Measurements from ENCODE around the gene LMBRD1. TPM values are rescaled to one million over a fixed set of nuclear protein-coding genes. Genes with fewer than 3 reads are reported as not detected.
"Not testable (repeated sequence)": the region's sequence is repeated elsewhere in the genome, so short reads cannot be mapped to it uniquely, and the experiment has no call there.

The LMBRD1 gene
- 16.6 TPM in 2 replicates for total RNA-seq

- Mint-ChIP-seq H3K4me3 (peak within 1 kb of the TSS; percentile 93), H3K9me3 (peaks cover 11% of the 10 kb centered on the region), H3K27me3 (ENCODE audit: insufficient read depth) (peaks cover 3% of the 10 kb centered on the region), H3K27ac (peak within 1 kb of the TSS; percentile 92), H3K4me1 (ENCODE audit: low read depth) (peaks cover 28% of the 10 kb centered on the region), H3K36me3 (ENCODE audit: low read depth) (peaks cover 9% of the 10 kb centered on the region)
- peak; percentile 97 for DNase-seq (ENCODE audit: low spot score)
- intact Hi-C loops (cut with micrococcal nuclease): loop anchor here (1.0 to 5.0 kb wide), 9 partner anchors 9 to 872 kb away; no protein-coding TSS in a partner anchor
Observed at GRCh38 chr6:69796642-69797390, at the start of gene LMBRD1. Gene LMBRD1 (minus strand): TSS chr6:69797010. CDS start chr6:69796881, 129 bp downstream.

DNA sequence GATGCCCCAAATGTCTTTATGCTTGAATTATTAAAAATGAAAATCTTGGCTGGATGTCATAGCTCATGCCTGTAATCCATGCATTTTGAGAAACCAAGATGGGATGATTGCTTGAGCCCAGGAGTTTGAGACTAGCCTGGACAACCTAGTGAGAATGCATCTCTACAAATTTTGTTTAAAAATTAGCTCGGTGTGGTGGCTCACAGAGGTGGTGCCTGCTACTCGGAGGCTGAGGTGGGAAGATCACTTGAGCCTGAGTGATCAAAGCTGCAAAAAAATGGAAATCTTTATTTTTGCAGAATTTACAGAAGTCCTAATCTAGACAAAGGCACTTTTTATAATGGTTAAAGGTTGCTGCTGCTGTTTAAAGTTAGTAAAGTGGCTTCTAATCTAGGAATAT lies 49.5 kb upstream of the LMBRD1 start:
- Mint-ChIP-seq H3K27ac (no peak overlapping the region), H3K36me3 (ENCODE audit: low read depth) (no peaks in the 10 kb centered on the region), H3K4me1 (ENCODE audit: low read depth) (no peaks in the 10 kb centered on the region), H3K27me3 (ENCODE audit: insufficient read depth) (peaks cover 23% of the 10 kb centered on the region), H3K9me3 (no peaks in the 10 kb centered on the region), H3K4me3 (no peak overlapping the region)
- intact Hi-C loops (cut with micrococcal nuclease): no loop called here
- DNase-seq (ENCODE audit: low spot score): no peak

DNA sequence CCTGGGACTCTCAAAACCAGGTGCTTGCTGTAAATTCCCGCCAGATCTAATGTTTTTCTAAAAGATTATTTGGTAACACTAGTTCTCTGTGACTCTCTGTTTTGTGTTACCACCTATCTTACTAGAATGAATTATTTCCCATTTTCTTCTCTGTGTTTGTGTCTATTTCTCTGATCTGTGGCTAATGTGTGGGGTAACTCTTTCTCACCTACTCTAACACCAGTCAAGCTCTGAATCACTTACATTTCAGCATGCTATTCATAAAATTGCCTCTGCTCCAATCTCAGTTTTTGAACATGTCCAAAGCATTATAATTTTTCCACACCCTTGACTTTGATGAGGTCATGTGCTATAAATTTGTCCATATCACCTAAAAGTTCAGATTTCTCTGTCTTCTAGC lies 46.4 kb upstream of the LMBRD1 start:
- intact Hi-C loops (cut with micrococcal nuclease): no loop called here
- Mint-ChIP-seq H3K27ac (no peak overlapping the region), H3K9me3 (no peaks in the 10 kb centered on the region), H3K36me3 (ENCODE audit: low read depth) (no peaks in the 10 kb centered on the region), H3K4me1 (ENCODE audit: low read depth) (no peaks in the 10 kb centered on the region), H3K27me3 (ENCODE audit: insufficient read depth) (peaks cover 24% of the 10 kb centered on the region), H3K4me3 (no peak overlapping the region)
- DNase-seq (ENCODE audit: low spot score): no peak

GRCh38 chr6:69841862-69842261 lies 45.1 kb upstream of the LMBRD1 start:
- Mint-ChIP-seq H3K36me3 (ENCODE audit: low read depth) (no peaks in the 10 kb centered on the region), H3K27ac (no peak overlapping the region), H3K4me1 (ENCODE audit: low read depth) (no peaks in the 10 kb centered on the region), H3K27me3 (ENCODE audit: insufficient read depth) (peaks cover 28% of the 10 kb centered on the region), H3K4me3 (no peak overlapping the region), H3K9me3 (no peaks in the 10 kb centered on the region)
- DNase-seq (ENCODE audit: low spot score): no peak
- intact Hi-C loops (cut with micrococcal nuclease): no loop called here

- Mint-ChIP-seq H3K4me3 (no peak overlapping the region), H3K9me3 (no peaks in the 10 kb centered on the region), H3K4me1 (ENCODE audit: low read depth) (peaks cover 9% of the 10 kb centered on the region), H3K27ac (no peak overlapping the region), H3K27me3 (ENCODE audit: insufficient read depth) (peaks cover 29% of the 10 kb centered on the region), H3K36me3 (ENCODE audit: low read depth) (no peaks in the 10 kb centered on the region)
- no peak for DNase-seq (ENCODE audit: low spot score)
- intact Hi-C loops (cut with micrococcal nuclease): loop anchor here (2.0 kb wide), 3 partner anchors 31 to 273 kb away; partner anchors contain the start of genes COL19A1 and LMBRD1
Observed at GRCh38 chr6:69835414-69836179, 38.8 kb upstream of the LMBRD1 start.

DNA sequence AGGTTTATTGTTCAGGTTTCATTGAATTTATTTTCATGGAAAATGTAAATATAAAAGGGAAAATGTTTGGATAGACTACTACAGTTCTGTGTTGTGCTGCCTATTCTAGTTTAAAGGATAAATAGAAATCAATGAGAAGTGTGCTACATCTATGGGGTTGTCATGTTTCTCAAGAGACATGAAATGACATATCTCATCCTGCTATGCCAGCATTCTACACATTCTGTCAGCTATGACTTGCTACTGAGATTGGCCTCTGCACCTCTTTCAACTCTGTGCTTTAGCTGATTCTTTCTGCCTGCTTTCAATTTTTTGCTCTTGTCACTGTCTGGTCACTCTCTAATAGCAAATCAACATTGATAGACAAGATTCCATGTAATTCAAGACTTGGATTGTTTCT lies 35.7 kb upstream of the LMBRD1 start:
- Mint-ChIP-seq H3K27ac (no peak overlapping the region), H3K4me1 (ENCODE audit: low read depth) (peaks cover 9% of the 10 kb centered on the region), H3K9me3 (no peaks in the 10 kb centered on the region), H3K4me3 (no peak overlapping the region), H3K27me3 (ENCODE audit: insufficient read depth) (peaks cover 21% of the 10 kb centered on the region), H3K36me3 (ENCODE audit: low read depth) (no peaks in the 10 kb centered on the region)
- intact Hi-C loops (cut with micrococcal nuclease): no loop called here
- no peak for DNase-seq (ENCODE audit: low spot score)

DNA sequence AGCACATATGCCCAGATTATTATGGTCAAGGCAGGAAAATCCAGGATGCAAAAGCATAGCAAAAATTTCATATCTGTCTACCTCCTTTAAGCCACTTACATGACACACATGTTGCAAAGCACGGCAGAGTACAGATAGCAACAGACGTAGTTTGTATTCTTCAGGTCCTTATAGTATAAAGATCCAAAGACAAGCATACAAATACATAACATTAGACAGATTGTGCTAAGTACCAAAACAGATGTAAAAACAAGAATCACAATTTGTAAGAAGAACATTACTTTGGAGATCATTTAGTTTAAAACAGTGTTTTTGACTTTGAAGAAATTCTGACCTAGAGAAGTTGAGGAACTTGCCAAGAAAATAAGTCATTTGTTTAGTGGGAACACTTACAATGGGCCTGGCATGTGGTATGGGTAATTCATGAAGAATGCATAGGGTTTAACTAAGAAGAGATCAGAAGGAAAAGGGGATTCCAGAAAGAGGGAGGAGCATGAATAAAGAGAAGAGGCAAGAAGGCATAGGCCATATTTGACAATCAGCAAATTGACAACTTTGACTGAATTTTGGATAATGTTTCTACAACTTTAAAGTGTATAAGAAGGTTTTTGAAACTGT lies 30.6 kb upstream of the LMBRD1 start:
- H3K27ac Mint-ChIP-seq: no peak overlapping the region

GRCh38 chr6:69825904-69826303 lies 29.1 kb upstream of the LMBRD1 start:
- H3K9me3 Mint-ChIP-seq: no peaks in the 10 kb centered on the region
- no peaks in the 10 kb centered on the region for H3K4me1 Mint-ChIP-seq (ENCODE audit: low read depth)
- H3K36me3 Mint-ChIP-seq (ENCODE audit: low read depth): no peaks in the 10 kb centered on the region
- no peak for DNase-seq (ENCODE audit: low spot score)
- intact Hi-C loops (cut with micrococcal nuclease): no loop called here
- no peak overlapping the region for H3K4me3 Mint-ChIP-seq
- no peak overlapping the region for H3K27ac Mint-ChIP-seq
- peaks cover 3% of the 10 kb centered on the region for H3K27me3 Mint-ChIP-seq (ENCODE audit: insufficient read depth)

More for the DNA sequence above, 30.6 kb upstream of the LMBRD1 start:
- Mint-ChIP-seq H3K4me1 (ENCODE audit: low read depth) (no peaks in the 10 kb centered on the region), H3K9me3 (no peaks in the 10 kb centered on the region), H3K36me3 (ENCODE audit: low read depth) (no peaks in the 10 kb centered on the region), H3K27me3 (ENCODE audit: insufficient read depth) (peaks cover 4% of the 10 kb centered on the region), H3K4me3 (no peak overlapping the region)
- intact Hi-C loops (cut with micrococcal nuclease): no loop called here
- DNase-seq (ENCODE audit: low spot score): no peak

- H3K4me1 Mint-ChIP-seq (ENCODE audit: low read depth); intact Hi-C loops (cut with micrococcal nuclease); H3K4me3 Mint-ChIP-seq; DNase-seq (ENCODE audit: low spot score); H3K27ac Mint-ChIP-seq; H3K27me3 Mint-ChIP-seq (ENCODE audit: insufficient read depth); H3K36me3 Mint-ChIP-seq (ENCODE audit: low read depth); H3K9me3 Mint-ChIP-seq: not testable (repeated sequence)
Observed at GRCh38 chr6:69824355-69824754, 27.5 kb upstream of the LMBRD1 start.

DNA sequence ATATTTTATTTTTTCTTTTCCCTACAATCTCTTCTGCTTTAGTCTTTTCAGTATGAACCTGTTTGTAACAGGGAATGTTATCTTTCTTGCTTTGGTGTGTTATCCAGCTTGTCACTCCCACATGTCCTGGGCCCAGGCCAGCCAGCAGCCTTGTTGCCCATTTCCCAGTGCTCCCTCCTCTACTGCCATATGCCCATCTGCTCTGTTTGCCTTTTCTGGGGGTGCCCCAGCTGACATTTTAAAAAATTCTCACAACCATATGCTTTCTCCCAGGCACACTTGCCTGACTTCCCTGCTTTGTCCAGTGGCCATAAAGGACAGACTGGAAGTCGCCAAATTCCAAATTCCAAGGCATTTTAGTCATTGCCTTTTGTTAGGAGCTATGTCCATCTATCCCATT lies 23.6 kb upstream of the LMBRD1 start:
- H3K36me3 Mint-ChIP-seq (ENCODE audit: low read depth): peaks cover 2% of the 10 kb centered on the region
- H3K27ac Mint-ChIP-seq: no peak overlapping the region
- no peak for DNase-seq (ENCODE audit: low spot score)
- no peaks in the 10 kb centered on the region for H3K9me3 Mint-ChIP-seq
- no peaks in the 10 kb centered on the region for H3K27me3 Mint-ChIP-seq (ENCODE audit: insufficient read depth)
- H3K4me1 Mint-ChIP-seq (ENCODE audit: low read depth): peaks cover 15% of the 10 kb centered on the region
- H3K4me3 Mint-ChIP-seq: no peak overlapping the region
- intact Hi-C loops (cut with micrococcal nuclease): no loop called here

DNA sequence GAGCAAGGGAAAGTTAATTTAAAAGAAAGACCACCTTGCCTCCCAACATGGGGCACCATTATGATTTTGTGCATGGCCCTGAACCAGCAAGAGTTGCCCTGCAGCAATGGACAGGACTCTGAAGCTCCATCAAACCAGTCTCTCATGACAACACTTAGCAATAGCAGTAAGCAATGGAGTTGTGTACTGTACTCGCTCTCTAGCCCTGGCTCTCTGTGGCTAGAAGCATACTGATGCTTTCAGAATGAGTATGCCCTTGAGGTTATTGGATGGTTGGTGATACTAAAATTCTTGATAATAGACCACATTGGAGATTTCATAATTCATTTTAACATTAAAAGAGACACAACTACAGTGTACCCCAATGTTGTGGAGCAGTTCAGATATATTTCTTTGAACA lies 23.2 kb upstream of the LMBRD1 start:
- no peak for DNase-seq (ENCODE audit: low spot score)
- no peaks in the 10 kb centered on the region for H3K9me3 Mint-ChIP-seq
- intact Hi-C loops (cut with micrococcal nuclease): no loop called here
- no peaks in the 10 kb centered on the region for H3K27me3 Mint-ChIP-seq (ENCODE audit: insufficient read depth)
- peaks cover 2% of the 10 kb centered on the region for H3K36me3 Mint-ChIP-seq (ENCODE audit: low read depth)
- H3K4me1 Mint-ChIP-seq (ENCODE audit: low read depth): peaks cover 19% of the 10 kb centered on the region
- H3K27ac Mint-ChIP-seq: no peak overlapping the region
- H3K4me3 Mint-ChIP-seq: no peak overlapping the region

DNA sequence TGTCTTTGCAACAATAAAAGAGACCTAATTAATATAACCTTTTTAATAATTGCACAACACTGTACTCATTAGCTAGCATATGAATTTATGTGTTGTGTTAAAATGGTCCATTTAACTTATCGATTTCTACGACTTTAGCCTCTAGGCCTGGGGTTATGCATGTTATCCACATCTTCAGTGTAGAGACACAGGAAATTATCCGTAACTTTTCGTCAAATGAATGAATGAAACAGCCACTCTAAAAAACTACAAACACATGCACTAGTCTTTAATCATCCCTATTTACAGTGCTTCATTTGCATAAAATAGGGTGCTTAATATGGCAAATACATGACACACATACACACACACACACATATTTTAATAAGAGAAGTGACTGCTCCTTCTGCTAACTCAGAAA lies 22.3 kb upstream of the LMBRD1 start:
- H3K4me1 Mint-ChIP-seq (ENCODE audit: low read depth): peaks cover 26% of the 10 kb centered on the region
- no peak overlapping the region for H3K4me3 Mint-ChIP-seq
- H3K27me3 Mint-ChIP-seq (ENCODE audit: insufficient read depth): no peaks in the 10 kb centered on the region
- no peak overlapping the region for H3K27ac Mint-ChIP-seq
- no peak for DNase-seq (ENCODE audit: low spot score)
- H3K9me3 Mint-ChIP-seq: no peaks in the 10 kb centered on the region
- H3K36me3 Mint-ChIP-seq (ENCODE audit: low read depth): peaks cover 2% of the 10 kb centered on the region
- intact Hi-C loops (cut with micrococcal nuclease): no loop called here
